ENCODE data around the gene GRPEL1. TPM values are rescaled to one million over a fixed set of nuclear protein-coding genes. Genes with fewer than 3 reads are reported as not detected.

The GRPEL1 gene
- total and polyA plus RNA-seq, 2 of the 13 experiments (the other 11 are each of a cell fraction or from before 2014, with no cell fraction given): 32.3 to 141 TPM

DNA sequence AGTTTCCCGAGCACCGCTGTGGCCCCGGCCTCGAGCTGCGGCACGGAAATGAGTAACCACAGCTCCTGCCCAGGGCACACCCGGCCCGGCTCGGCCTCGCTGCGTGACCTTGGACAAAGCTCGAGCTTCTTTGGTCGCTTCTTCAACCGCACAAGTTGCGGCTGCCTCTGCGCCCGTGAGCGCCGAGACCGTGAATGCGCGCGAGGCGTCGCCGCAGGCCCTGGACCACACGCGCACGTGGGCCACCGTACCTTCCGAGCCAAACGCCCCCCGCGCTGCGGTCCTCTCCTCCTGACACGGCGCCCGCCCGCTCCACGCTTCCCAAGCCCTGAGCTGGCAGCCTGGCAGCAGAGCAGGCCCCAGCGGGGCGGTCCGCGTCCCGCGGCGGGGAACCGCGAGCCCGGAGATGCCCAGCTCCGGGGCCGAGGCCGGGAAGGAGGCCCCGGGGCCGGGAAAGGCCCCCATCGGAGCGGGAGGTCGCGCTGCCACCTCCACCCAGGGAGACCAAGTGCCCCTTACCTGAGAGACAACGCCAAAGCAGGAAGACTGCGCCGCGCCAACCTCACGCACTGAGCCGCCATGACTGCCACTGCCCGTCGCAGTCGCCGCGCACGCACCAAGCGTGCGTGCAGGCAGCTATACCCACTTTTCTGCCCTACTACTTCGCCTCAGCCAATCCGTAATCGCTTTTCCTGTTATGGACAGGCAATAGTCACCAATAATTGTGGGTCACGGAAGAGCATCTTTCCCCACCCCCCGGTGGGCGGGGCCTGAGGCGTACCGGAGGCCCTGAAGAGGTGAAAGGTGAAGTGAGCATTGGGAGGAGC lies at the start of gene GRPEL1 (continued):
- TF ChIP-seq NFAT5 (CRISPR knock-in tag; IDR thresholded peaks at IDR 0.05) (no peak), RXRA (CRISPR knock-in tag; IDR thresholded peaks at IDR 0.05) (no peak; the same call in none of the 2 replicates), PLSCR1 (CRISPR knock-in tag; IDR thresholded peaks at IDR 0.05; ENCODE audit: borderline replicate concordance) (no peak; the same call in 1 of the 2 replicates), MTA1 (CRISPR knock-in tag; IDR thresholded peaks at IDR 0.05; ENCODE audit: borderline replicate concordance) (peak; percentile 86; the same call in 1 of the 2 replicates), KMT2A (CRISPR knock-in tag; IDR thresholded peaks at IDR 0.05) (peak; percentile 73; the same call in 1 of the 2 replicates), ZFP90 (CRISPR knock-in tag; IDR thresholded peaks at IDR 0.05; ENCODE audit: borderline replicate concordance) (peak; percentile 51; the same call in 1 of the 2 replicates), MAFG (CRISPR knock-in tag; IDR thresholded peaks at IDR 0.05) (no peak), ZNF441 (CRISPR knock-in tag; IDR thresholded peaks at IDR 0.05; ENCODE audit: borderline replicate concordance) (no peak), HNRNPL (IDR thresholded peaks at IDR 0.05; ENCODE audit: low read depth, low read length) (no peak), ZFY (CRISPR knock-in tag; IDR thresholded peaks at IDR 0.05) (peak; percentile 79), NAIF1 (CRISPR knock-in tag; IDR thresholded peaks at IDR 0.05; ENCODE audit: borderline replicate concordance) (no peak; the same call in 1 of the 2 replicates)
- TF ChIP-seq, protein P1, sequence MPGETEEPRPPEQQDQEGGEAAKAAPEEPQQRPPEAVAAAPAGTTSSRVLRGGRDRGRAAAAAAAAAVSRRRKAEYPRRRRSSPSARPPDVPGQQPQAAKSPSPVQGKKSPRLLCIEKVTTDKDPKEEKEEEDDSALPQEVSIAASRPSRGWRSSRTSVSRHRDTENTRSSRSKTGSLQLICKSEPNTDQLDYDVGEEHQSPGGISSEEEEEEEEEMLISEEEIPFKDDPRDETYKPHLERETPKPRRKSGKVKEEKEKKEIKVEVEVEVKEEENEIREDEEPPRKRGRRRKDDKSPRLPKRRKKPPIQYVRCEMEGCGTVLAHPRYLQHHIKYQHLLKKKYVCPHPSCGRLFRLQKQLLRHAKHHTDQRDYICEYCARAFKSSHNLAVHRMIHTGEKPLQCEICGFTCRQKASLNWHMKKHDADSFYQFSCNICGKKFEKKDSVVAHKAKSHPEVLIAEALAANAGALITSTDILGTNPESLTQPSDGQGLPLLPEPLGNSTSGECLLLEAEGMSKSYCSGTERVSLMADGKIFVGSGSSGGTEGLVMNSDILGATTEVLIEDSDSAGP (CRISPR knock-in tag; IDR thresholded peaks at IDR 0.05; ENCODE audit: borderline replicate concordance): peak; percentile 87; the same call in 1 of the 2 replicates
- TF ChIP-seq, protein P2, sequence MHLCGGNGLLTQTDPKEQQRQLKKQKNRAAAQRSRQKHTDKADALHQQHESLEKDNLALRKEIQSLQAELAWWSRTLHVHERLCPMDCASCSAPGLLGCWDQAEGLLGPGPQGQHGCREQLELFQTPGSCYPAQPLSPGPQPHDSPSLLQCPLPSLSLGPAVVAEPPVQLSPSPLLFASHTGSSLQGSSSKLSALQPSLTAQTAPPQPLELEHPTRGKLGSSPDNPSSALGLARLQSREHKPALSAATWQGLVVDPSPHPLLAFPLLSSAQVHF (CRISPR knock-in tag; IDR thresholded peaks at IDR 0.05): no peak
- TF ChIP-seq, protein P3, sequence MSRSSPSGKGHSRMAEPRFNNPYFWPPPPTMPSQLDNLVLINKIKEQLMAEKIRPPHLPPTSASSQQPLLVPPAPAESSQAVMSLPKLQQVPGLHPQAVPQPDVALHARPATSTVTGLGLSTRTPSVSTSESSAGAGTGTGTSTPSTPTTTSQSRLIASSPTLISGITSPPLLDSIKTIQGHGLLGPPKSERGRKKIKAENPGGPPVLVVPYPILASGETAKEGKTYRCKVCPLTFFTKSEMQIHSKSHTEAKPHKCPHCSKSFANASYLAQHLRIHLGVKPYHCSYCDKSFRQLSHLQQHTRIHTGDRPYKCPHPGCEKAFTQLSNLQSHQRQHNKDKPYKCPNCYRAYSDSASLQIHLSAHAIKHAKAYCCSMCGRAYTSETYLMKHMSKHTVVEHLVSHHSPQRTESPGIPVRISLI (CRISPR knock-in tag; IDR thresholded peaks at IDR 0.05; ENCODE audit: borderline replicate concordance): no peak; the same call in 1 of the 2 replicates

Measured in HepG2 (cell line).